HepG2 (cell line): ENCODE results near the gene FAM131A. TPM values are rescaled to one million over a fixed set of nuclear protein-coding genes. Genes with fewer than 3 reads are reported as not detected.

Experiments
- AHR ChIP-seq: IDR thresholded peaks from 2 replicates; pipeline ENCODE4 v1.6.1; 2018; ENCODE audit warnings: missing genetic modification reagents, missing compliant biosample characterization
- CHCHD3 ChIP-seq: sonication (generic); formaldehyde crosslinking; IDR thresholded peaks from 2 replicates; pipeline ENCODE4 v1.8.0; 2022; ENCODE audit warnings: mild to moderate bottlenecking, missing genetic modification reagents, moderate library complexity
- DPF2 ChIP-seq: sonication (generic); formaldehyde crosslinking; IDR thresholded peaks from 2 replicates; pipeline ENCODE4 v1.4.0; 2020; ENCODE audit warnings: mild to moderate bottlenecking, low read depth, missing genetic modification reagents, borderline replicate concordance
- EHMT2 ChIP-seq: fragments of 200-600 bp; sonication (generic); IDR thresholded peaks from 2 replicates; pipeline ENCODE4 v1.7.0; 2017; ENCODE audit warnings: antibody characterized with exemption, low read depth, low read length, borderline replicate concordance
- ELF1 ChIP-seq: sonication (generic); formaldehyde crosslinking; IDR thresholded peaks from 2 replicates; pipeline ENCODE4 v1.4.0; 2020; ENCODE audit warnings: missing genetic modification reagents
- JUND ChIP-seq: sonication (generic); formaldehyde crosslinking; IDR thresholded peaks from 2 replicates; pipeline ENCODE4 v1.8.0; 2022; ENCODE audit warnings: mild to moderate bottlenecking, missing genetic modification reagents
- KAT7 ChIP-seq: IDR thresholded peaks from 2 replicates; pipeline ENCODE4 v1.6.1; 2018; ENCODE audit warnings: borderline replicate concordance, missing compliant biosample characterization
- NBN ChIP-seq: fragments of 450-650 bp; conservative IDR thresholded peaks from 2 replicates; pipeline ENCODE4 v1.6.1; 2017
- SRF ChIP-seq: IDR thresholded peaks from 2 replicates; pipeline ENCODE4 v1.6.1; 2011; ENCODE audit warnings: mild to moderate bottlenecking, low read depth, low read length, moderate library complexity
- TBX3 ChIP-seq: fragments of 450-650 bp; IDR thresholded peaks from 2 replicates; pipeline ENCODE4 v1.6.1; 2017; ENCODE audit warnings: antibody characterized with exemption, mild to moderate bottlenecking, inconsistent platforms, borderline replicate concordance
- TCF7L2 ChIP-seq: IDR thresholded peaks from 2 replicates; pipeline ENCODE4 v1.6.1; 2011; ENCODE audit warnings: mild to moderate bottlenecking, low read depth, low read length, moderate library complexity
- ZFX ChIP-seq: sonication (generic); formaldehyde crosslinking; IDR thresholded peaks from 2 replicates; pipeline ENCODE4 v1.4.0; 2020; ENCODE audit warnings: mild to moderate bottlenecking, low read depth, missing genetic modification reagents, moderate library complexity
- ZKSCAN8 ChIP-seq: IDR thresholded peaks from 2 replicates; pipeline ENCODE4 v1.6.1; 2016; ENCODE audit warnings: borderline replicate concordance, missing genetic modification reagents, missing compliant biosample characterization
- ZNF207 ChIP-seq: fragments of 450-650 bp; IDR thresholded peaks from 2 replicates; pipeline ENCODE4 v1.6.1; 2016; ENCODE audit warnings: antibody characterized with exemption, borderline replicate concordance
- ZNF251 ChIP-seq: sonication (generic); formaldehyde crosslinking; IDR thresholded peaks from 2 replicates; pipeline ENCODE4 v1.9.0; 2021; ENCODE audit warnings: mild to moderate bottlenecking, missing genetic modification reagents
- ZNF563 ChIP-seq: sonication (generic); formaldehyde crosslinking; IDR thresholded peaks from 2 replicates; pipeline ENCODE4 v1.8.0; 2022; ENCODE audit warnings: mild to moderate bottlenecking, moderate library complexity, missing genetic modification reagents
- polyA plus RNA-seq, 8 experiments: library from polyadenylated mRNA; depleted of rRNA in 3 of 8; stranded (reverse) in 7 of 8; unstranded in 1 of 8; fragments of >200 nt; fragmentation: Illumina TruSeq in 4 of 8; extraction: Trizol in 4 of 8; gene quantifications; 2 replicates each; pipeline versions ENCODE4 v1.2.1 to v1.2.3, GENCODE V29; 2011 to 2016; ENCODE audit warnings: low read depth in 4 of 8, missing spikeins in 1 of 8, mixed read lengths in 1 of 8; ENCODE audit not compliant: insufficient read depth in 1 of 8
- total RNA-seq, 5 experiments: library from RNA; depleted of rRNA; stranded (reverse); fragments of >200 nt; fragmentation: Illumina TruSeq; extraction: Trizol; gene quantifications; 2 replicates each; pipeline ENCODE4 v1.2.3, GENCODE V29; 2016; ENCODE audit warnings: low read depth in 1 of 5
- TF ChIP-seq, protein P1 (sequence below): IDR thresholded peaks from 2 replicates; pipeline ENCODE4 v1.6.1; 2018; ENCODE audit warnings: missing genetic modification reagents
- TF ChIP-seq, protein P2 (sequence below): sonication (generic); formaldehyde crosslinking; IDR thresholded peaks from 2 replicates; pipeline ENCODE4 v1.4.0; 2020; ENCODE audit warnings: missing genetic modification reagents
- TF ChIP-seq, protein P3 (sequence below): sonication (generic); formaldehyde crosslinking; IDR thresholded peaks from 2 replicates; pipeline ENCODE4 v1.4.0; 2020; ENCODE audit warnings: mild to moderate bottlenecking, missing genetic modification reagents
- TF ChIP-seq, protein P4 (sequence below), 2 experiments: sonication (generic) in 1 of 2; formaldehyde crosslinking in 1 of 2; IDR thresholded peaks; 2 replicates each; pipeline versions ENCODE4 v1.4.0 to v1.6.1; 2018 to 2020; ENCODE audit warnings: missing genetic modification reagents in 2 of 2, borderline replicate concordance in 1 of 2, low read depth in 1 of 2, mild to moderate bottlenecking in 1 of 2, missing biosample characterization in 1 of 2

Gene FAM131A
- total and polyA plus RNA-seq, 2 of the 13 experiments (the other 11 are each of a cell fraction or from before 2014, with no cell fraction given) = 9.2 to 9.3 TPM

DNA sequence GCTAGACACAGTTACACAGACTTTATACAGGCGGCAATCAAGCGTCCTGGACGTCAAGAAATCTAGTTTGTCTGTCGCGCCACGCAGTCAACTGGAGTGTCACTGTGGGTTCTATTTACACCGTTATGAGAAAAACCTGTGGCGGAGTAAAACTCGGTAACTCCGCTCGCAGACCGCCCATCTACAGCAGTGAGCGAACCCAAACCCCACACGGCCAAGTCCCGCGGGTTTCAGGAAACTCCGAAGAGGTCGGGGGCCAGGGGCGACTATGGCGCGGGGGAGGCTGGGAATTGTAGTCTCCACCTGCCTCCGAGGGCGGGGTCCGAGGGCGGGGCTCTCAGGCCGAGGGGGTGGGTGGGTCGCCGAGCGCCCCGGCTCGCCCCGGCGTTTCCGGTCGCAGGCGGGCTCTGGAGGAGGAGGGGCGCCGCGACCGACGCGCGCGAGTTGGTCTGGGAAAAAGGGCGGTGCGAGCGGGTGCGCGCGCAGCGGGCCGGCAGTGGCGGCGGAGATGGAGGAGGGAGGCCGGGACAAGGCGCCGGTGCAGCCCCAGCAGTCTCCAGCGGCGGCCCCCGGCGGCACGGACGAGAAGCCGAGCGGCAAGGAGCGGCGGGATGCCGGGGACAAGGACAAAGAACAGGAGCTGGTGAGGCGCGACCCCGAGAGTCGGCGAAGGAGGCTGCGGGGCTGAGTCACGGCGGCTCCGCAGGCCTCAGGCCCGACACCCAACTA, 38.5 kb upstream of the FAM131A start, which contains the start of gene PSMD2 (continued):
- 0 out of 2 replicates have a peak, but pooled peaks have one; percentile 20 for TF ChIP-seq JUND (CRISPR knock-in tag)
- TF ChIP-seq ZNF251 (CRISPR knock-in tag) = no peak
- no peak for TF ChIP-seq ZNF207
- TF ChIP-seq AHR = no peak
- TF ChIP-seq DPF2 (CRISPR knock-in tag) = no peak
- TF ChIP-seq, protein P1, sequence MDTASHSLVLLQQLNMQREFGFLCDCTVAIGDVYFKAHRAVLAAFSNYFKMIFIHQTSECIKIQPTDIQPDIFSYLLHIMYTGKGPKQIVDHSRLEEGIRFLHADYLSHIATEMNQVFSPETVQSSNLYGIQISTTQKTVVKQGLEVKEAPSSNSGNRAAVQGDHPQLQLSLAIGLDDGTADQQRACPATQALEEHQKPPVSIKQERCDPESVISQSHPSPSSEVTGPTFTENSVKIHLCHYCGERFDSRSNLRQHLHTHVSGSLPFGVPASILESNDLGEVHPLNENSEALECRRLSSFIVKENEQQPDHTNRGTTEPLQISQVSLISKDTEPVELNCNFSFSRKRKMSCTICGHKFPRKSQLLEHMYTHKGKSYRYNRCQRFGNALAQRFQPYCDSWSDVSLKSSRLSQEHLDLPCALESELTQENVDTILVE (CRISPR knock-in tag) = peak; percentile 72
- TF ChIP-seq ZNF563 (CRISPR knock-in tag) = peak; percentile 77; the same call in 1 of the 2 replicates
- peak; percentile 28; the same call in 1 of the 2 replicates for TF ChIP-seq ZKSCAN8 (CRISPR knock-in tag)
- no peak for TF ChIP-seq CHCHD3 (CRISPR knock-in tag)
- TF ChIP-seq SRF = no peak
- no peak for TF ChIP-seq NBN
- TF ChIP-seq, protein P2, sequence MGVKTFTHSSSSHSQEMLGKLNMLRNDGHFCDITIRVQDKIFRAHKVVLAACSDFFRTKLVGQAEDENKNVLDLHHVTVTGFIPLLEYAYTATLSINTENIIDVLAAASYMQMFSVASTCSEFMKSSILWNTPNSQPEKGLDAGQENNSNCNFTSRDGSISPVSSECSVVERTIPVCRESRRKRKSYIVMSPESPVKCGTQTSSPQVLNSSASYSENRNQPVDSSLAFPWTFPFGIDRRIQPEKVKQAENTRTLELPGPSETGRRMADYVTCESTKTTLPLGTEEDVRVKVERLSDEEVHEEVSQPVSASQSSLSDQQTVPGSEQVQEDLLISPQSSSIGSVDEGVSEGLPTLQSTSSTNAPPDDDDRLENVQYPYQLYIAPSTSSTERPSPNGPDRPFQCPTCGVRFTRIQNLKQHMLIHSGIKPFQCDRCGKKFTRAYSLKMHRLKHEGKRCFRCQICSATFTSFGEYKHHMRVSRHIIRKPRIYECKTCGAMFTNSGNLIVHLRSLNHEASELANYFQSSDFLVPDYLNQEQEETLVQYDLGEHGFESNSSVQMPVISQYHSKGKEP (CRISPR knock-in tag) = 0 out of 2 replicates have a peak, but pooled peaks have one; percentile 55
- no peak for TF ChIP-seq TCF7L2
- TF ChIP-seq KAT7 (CRISPR knock-in tag) = 0 out of 2 replicates have a peak, but pooled peaks have one; percentile 16
- no peak for TF ChIP-seq EHMT2
- peak; percentile 96 for TF ChIP-seq ZFX
- TF ChIP-seq TBX3 = no peak
- peak; percentile 75 for TF ChIP-seq ELF1
- TF ChIP-seq, protein P3, sequence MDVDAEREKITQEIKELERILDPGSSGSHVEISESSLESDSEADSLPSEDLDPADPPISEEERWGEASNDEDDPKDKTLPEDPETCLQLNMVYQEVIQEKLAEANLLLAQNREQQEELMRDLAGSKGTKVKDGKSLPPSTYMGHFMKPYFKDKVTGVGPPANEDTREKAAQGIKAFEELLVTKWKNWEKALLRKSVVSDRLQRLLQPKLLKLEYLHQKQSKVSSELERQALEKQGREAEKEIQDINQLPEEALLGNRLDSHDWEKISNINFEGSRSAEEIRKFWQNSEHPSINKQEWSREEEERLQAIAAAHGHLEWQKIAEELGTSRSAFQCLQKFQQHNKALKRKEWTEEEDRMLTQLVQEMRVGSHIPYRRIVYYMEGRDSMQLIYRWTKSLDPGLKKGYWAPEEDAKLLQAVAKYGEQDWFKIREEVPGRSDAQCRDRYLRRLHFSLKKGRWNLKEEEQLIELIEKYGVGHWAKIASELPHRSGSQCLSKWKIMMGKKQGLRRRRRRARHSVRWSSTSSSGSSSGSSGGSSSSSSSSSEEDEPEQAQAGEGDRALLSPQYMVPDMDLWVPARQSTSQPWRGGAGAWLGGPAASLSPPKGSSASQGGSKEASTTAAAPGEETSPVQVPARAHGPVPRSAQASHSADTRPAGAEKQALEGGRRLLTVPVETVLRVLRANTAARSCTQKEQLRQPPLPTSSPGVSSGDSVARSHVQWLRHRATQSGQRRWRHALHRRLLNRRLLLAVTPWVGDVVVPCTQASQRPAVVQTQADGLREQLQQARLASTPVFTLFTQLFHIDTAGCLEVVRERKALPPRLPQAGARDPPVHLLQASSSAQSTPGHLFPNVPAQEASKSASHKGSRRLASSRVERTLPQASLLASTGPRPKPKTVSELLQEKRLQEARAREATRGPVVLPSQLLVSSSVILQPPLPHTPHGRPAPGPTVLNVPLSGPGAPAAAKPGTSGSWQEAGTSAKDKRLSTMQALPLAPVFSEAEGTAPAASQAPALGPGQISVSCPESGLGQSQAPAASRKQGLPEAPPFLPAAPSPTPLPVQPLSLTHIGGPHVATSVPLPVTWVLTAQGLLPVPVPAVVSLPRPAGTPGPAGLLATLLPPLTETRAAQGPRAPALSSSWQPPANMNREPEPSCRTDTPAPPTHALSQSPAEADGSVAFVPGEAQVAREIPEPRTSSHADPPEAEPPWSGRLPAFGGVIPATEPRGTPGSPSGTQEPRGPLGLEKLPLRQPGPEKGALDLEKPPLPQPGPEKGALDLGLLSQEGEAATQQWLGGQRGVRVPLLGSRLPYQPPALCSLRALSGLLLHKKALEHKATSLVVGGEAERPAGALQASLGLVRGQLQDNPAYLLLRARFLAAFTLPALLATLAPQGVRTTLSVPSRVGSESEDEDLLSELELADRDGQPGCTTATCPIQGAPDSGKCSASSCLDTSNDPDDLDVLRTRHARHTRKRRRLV = no peak
- TF ChIP-seq, protein P4, sequence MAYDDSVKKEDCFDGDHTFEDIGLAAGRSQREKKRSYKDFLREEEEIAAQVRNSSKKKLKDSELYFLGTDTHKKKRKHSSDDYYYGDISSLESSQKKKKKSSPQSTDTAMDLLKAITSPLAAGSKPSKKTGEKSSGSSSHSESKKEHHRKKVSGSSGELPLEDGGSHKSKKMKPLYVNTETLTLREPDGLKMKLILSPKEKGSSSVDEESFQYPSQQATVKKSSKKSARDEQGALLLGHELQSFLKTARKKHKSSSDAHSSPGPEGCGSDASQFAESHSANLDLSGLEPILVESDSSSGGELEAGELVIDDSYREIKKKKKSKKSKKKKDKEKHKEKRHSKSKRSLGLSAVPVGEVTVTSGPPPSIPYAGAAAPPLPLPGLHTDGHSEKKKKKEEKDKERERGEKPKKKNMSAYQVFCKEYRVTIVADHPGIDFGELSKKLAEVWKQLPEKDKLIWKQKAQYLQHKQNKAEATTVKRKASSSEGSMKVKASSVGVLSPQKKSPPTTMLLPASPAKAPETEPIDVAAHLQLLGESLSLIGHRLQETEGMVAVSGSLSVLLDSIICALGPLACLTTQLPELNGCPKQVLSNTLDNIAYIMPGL (CRISPR knock-in tag; IDR thresholded peaks at IDR 0.05; ENCODE audit: borderline replicate concordance in 1 of 2, low read depth in 1 of 2) = peak; percentile 57 to 58; a peak in 2 of 4 replicates
